GM12875 (cell line): ENCODE data around the gene VMAC.

Source experiments
- H3K4me3 ChIP-seq: one replicate; pipeline ENCODE4 v1.5.1; 2011; ENCODE audit warnings: low read depth, low read length, control low read depth
- TF ChIP-seq, protein P1 (sequence below): IDR thresholded peaks from 2 replicates; pipeline ENCODE4 v1.5.1; 2011; ENCODE audit warnings: low read depth, mild to moderate bottlenecking, control low read depth, inconsistent platforms, low read length, moderate library complexity, borderline replicate concordance; ENCODE audit not compliant: insufficient read depth

VMAC gene

GRCh38 chr19:5911366-5911765 is 6.7 kb downstream of the VMAC start:
- TF ChIP-seq, protein P1, sequence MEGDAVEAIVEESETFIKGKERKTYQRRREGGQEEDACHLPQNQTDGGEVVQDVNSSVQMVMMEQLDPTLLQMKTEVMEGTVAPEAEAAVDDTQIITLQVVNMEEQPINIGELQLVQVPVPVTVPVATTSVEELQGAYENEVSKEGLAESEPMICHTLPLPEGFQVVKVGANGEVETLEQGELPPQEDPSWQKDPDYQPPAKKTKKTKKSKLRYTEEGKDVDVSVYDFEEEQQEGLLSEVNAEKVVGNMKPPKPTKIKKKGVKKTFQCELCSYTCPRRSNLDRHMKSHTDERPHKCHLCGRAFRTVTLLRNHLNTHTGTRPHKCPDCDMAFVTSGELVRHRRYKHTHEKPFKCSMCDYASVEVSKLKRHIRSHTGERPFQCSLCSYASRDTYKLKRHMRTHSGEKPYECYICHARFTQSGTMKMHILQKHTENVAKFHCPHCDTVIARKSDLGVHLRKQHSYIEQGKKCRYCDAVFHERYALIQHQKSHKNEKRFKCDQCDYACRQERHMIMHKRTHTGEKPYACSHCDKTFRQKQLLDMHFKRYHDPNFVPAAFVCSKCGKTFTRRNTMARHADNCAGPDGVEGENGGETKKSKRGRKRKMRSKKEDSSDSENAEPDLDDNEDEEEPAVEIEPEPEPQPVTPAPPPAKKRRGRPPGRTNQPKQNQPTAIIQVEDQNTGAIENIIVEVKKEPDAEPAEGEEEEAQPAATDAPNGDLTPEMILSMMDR: no peak
- no peak overlapping the region for H3K4me3 ChIP-seq

GRCh38 chr19:5913739-5914357 is 9.2 kb downstream of the VMAC start, which contains the start of gene CAPS:
CAPS (plus strand) TSS chr19:5914254; CDS start chr19:5914407, 153 bp downstream.
- no peak within 1 kb of the TSS for H3K4me3 ChIP-seq

DNA sequence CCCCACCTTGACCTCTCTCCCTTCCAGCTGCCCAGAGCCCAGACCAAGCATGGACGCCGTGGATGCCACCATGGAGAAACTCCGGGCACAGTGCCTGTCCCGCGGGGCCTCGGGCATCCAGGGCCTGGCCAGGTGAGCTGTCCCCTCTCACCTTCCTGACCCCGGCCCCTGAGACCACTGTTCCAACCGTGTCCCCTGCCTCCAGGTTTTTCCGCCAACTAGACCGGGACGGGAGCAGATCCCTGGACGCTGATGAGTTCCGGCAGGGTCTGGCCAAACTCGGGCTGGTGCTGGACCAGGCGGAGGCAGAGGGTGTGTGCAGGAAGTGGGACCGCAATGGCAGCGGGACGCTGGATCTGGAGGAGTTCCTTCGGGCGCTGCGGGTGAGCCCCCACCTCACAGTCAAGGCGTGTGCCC is 9.7 kb downstream of the VMAC start:
- TF ChIP-seq, protein P1: no peak
- no peak overlapping the region for H3K4me3 ChIP-seq

More at GRCh38 chr19:5913739-5914357, 9.2 kb downstream of the VMAC start, which contains the start of gene CAPS:
- TF ChIP-seq, protein P1: no peak

GRCh38 chr19:5914946-5915781 is 10.5 kb downstream of the VMAC start:
- TF ChIP-seq, protein P1: no peak
- H3K4me3 ChIP-seq: no peak overlapping the region

DNA sequence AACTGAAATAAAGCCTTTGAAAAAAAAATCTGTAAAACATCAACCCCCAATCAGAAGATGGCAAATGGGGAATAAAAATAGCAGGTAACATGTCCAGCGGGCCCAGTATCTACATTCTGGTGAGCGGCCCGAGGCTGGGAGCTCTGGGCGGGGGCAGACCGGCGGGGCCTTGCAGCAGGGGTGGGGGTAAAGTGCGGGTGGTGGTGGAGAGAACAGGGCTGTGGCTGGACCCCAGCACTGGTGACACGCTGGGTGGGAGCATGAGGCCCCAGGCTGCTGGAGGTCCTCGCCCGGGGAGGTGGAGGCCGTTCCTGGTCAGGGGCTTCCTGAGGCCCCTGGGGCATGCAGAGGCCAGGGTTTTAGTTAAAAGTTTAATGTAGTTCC is 11.1 kb downstream of the VMAC start:
- TF ChIP-seq, protein P1: no peak
- no peak overlapping the region for H3K4me3 ChIP-seq

- H3K4me3 ChIP-seq: no peak overlapping the region
Measured at GRCh38 chr19:5916181-5916708, 11.6 kb downstream of the VMAC start.

More at GRCh38 chr19:5916181-5916708, 11.6 kb downstream of the VMAC start:
- TF ChIP-seq, protein P1: no peak
